NOMO-1 (cell line): ENCODE results near the gene SP140L.
"Not testable (repeated sequence)": the region's sequence is repeated elsewhere in the genome, so short reads cannot be mapped to it uniquely, and the experiment has no call there.

ENCODE experiments used
- DNase-seq, 2 experiments: peaks; one replicate each; lab custom pipeline; 2025; ENCODE audit not compliant: unreplicated experiment in 2 of 2; lab: John Stamatoyannopoulos, UW

SP140L gene

GRCh38 chr2:230323385-230324106 is 3.4 kb upstream of the SP140L start:
- no peak for DNase-seq

DNA sequence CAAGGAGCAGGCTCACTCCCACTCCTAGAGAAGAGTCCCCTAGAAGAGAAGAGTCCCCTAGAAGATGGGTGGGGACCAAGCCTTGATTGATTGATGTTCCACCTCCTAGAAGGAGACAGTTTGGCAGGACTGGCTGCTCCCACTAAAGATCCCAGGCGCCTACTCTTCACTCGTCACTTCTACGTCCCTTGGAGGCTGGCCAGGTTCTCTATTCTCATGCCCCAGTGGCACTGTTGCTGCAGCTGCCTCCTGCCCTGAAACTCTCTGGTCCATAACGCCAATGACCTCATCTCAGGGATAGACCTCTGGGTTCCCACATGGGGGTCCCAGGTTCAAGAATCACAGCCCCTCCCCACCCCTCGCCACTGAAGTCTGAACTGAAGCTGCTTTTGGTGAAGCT is 2.5 kb upstream of the SP140L start:
- no peak for DNase-seq

DNA sequence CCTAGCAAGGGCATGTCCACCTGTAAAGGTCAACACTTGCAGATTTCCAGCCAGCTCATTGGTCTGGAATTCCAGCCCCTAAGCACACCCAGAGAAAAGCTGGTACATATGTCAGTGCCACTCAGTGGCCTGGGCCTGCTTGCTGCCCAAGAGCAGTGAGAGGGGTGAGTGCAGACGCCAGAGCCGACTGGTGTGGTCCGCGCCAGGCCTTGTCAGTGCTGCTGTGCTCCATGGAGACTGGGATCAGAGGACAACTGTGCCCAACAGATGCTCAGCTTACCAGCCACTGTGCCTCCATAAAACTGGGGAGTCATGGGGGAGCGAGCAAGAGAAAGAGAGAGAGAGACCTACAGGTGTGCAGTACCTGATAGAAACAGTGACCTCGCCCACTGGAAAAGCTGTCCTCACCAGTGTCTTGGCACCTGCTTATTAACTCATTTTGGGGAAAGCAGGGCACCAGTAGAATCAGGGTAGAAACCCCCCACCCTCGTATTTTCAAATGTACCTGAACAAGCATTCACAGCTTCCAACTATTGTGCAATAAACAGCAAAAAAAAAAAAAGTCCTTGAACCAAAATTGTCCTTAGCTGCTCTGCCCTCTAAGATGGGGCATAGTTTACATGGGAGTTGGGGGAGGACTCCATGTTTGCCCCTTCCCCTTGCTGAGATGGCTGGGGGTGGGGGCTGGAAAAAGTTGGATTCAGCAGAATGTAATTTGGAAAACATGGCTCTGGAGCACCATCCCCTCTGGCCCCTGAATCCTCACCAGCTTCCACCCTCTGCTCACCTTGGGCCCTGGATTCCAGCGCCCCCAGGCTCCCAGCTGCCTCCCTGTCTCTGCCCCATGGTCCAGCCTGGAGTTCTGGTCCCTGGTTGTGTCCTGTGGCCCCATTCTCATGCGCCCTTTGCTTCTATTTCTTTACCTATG is 1.4 kb upstream of the SP140L start:
- no peak for DNase-seq

GRCh38 chr2:230327418-230328154 is 593 bp downstream of the SP140L start:
- DNase-seq, result peak; percentile 25 to 69

DNA sequence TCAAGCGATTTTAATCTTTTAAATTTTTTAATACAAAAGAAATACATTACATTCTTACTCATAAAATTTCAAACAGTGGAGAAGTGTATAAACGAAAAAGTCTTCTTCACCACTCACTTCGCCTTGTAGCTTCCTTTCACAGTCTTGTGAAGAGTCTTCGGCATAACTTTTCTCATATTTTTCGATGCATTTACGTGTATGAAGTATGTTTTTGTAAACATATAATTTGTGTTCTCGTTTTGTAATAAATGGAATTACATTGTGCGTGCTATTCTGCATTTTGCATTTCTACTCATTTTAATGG is 1.1 kb downstream of the SP140L start:
- DNase-seq, result no peak

GRCh38 chr2:230329946-230330605 is 3.1 kb downstream of the SP140L start:
- no peak for DNase-seq

DNA sequence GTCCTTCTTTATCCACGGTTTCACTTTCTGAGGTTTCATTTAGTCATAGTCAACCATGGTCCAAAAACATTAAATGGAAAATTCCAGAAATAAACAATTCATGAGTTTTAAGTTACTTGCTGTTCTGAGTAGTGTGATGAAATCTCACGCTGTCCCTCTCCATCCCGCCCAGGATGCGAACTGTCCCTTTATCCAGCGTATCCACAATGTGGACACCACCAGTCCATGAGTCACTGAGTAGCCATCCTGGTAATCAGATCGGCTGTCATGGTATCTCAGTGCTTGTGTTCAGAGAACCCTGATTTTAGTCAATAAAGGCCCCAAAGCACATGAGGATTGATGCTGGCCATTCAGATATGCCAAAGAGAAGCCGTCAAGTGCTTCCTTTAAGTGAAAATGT is 3.7 kb downstream of the SP140L start:
- DNase-seq, result no peak

DNA sequence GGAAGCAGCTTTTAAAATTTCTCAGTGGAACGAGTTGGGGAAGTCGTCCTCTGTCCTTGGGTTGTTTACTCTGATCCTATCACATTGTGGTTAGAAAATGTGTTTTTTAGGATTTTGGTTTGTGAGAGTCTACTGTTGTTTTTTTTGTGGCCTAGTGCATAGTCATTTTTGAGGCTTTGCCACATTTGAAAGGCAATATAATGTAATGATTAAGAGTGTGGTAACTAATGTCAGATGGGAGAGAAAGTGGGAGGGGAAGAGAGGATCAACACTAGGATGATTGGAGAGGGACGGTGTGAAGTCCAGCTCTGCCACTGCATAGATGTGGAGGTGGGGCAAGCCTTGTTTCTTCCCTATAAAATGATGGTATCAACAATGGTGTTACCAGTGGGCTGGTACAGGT is 8.5 kb downstream of the SP140L start:
- no peak for DNase-seq

DNA sequence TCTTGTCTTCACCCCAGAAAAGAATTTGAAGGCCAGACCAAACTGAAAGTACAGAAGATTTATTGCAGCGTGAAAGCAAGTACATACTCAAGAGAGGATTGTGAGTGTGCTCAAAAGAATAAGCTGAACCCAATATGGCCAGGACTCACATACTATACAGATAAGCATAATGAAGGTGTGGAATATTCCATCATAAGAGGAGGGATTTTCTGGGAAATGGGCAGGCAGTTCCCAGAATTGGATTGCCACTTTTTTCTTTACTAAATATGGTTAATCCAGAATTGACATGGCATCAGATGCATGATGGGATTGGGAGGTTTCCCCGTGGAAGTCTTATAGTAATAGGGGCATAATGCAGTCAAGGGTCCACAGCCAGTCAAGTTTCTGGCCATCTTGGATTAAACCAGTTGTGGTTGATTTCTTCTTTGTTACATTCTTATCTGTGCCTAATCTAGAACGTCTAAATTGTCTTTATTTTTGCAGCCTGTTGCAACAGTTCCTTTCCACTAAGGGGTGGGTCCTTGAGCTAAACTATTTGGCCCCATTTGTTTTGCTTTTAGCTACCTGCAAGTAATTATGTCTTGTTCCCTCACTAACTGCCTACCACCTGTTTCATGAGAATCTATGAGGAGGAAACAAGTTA is 9.0 kb downstream of the SP140L start:
- no peak for DNase-seq

GRCh38 chr2:230341936-230342528 is 15.0 kb downstream of the SP140L start:
- not testable (repeated sequence) for DNase-seq

GRCh38 chr2:230343041-230343624 is 16.1 kb downstream of the SP140L start:
- DNase-seq, result not testable (repeated sequence)

DNA sequence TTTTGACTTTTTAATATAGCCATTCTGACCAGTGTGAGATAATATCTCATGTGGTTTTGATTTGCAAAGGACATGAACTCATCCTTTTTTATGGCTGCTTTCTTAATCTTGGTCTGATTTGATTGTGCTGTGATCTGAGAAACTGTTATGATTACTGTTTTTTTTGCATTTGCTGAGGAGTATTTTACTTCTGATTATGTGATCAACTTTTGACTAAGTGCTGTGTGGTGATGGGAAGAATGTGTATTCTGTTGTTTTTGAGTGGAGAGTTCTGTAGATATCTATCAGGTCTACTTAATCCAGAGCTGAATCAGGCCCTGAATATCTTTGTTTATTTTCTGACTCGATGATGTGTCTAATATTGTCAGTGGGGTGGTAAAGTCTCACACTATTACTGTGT is 16.8 kb downstream of the SP140L start:
- DNase-seq, result no peak

DNA sequence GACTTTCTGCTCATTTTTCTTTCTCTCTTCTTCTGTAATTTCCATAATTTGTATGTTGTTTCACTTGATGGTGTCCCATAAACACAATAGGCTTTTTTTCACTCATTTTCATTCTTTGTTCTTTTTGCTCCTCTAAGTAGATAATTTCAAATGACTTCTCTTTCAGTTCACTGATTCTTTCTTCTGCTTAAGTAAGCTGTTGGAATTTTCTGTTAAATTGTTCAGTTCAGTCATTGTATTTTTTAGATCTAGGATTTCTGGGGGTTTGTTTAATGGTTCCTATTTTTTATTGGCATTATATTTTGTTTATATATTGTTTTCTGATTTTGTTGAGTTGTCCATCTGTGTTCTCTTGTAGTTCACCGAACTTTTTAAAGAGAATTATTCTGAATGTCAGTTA is 19.5 kb downstream of the SP140L start:
- DNase-seq, result no peak

GRCh38 chr2:230346921-230347533 is 20.0 kb downstream of the SP140L start:
- no peak for DNase-seq

DNA sequence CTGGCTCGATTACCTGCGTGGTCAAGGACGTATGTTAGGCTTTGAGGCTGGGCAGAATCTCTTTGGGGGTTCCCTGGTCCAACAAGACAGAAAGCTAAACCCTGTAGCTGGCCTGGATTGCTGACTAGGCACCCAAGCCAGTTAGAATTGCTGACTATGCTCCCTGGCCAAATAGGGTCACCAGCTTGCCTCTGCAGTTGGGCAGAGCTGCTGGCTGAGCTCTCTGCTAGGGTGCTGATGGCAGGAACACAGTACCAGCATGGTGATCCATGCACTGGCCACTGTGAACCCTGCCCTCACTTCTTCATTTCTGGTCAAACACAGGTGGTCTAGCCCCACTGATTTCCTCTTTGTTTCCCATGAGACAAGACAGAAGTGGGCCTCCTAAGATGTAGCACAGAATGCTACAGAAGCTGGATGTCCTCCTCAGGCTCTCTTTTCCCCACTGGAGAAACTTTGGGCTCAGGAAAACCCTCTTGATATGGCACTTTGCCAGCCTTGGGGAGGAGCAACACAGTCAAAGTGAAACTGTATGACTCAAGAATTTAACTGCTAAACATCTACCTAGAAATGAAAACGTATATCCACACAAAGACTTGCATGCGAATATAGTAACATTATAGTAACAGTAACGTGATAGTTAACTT is 20.8 kb downstream of the SP140L start:
- DNase-seq, result no peak

DNA sequence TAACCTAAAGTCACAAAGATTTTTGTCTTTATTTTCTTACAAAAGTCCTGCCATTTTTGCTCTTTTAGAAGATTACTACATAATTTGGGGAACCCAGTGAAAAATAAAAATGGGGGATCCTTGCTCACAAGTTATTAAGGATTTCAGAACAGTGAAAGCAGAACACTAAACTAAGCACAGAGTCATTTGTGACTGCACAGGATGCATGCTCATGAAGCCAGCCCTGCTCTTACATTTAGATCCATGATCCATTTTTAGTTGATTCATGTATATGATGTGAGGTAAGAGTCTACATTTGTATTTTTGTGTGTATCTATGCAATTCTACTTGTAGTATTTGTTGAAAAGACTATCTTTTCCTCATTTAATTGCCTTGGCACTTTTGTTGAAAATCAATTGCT is 21.8 kb downstream of the SP140L start:
- DNase-seq, result no peak

- no peak for DNase-seq
These were observed 29.1 kb downstream of the SP140L start for GRCh38 chr2:230356084-230356483.

DNA sequence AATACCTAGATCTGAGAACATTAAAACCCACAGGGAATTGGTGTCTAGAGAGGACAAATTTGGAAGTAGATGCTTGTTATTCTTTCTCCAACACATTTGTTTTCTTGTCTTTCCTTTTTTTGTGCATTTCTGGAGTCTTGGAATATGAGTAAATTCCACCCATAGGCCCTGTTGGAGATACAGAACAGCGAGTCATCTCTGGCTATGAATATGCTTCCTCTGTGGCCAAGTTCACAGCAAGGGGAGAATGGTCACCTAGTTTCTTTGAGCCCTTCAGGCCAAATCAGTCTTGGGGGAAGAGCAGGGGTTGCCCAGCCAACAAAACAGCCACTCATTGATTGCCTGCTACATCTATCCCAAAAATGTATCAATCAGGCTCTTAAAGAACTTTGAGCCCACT is 31.3 kb downstream of the SP140L start:
- DNase-seq, result no peak

DNA sequence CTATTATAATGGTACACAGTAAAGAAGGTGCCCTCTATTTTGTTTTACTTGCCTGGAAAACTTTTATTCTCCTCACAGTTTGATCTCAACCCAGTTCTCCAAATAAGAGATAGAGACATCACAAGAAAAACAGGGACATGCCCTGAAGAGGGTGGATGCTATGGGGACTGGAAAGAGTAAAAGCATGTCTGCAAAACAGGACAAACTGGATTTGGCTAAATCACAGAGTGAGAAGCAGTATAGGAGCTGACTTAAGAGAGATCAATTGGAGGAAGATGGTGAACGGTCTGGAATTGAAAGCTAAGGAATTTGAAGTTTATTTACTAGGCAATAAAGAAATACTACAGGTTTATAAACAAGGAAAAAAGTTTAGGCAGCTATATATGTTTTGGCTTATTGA is 33.0 kb downstream of the SP140L start:
- DNase-seq, result no peak
